Stimulated activated CD4-positive, alpha-beta T cell treated with anti-CD3 and anti-CD28 coated beads, Interleukin-12 subunit alpha, Interleukin-12 subunit beta, amount 100 ng/mL, for 48 hours (primary cell): ENCODE results near the gene NLRP3.
A peak's percentile ranks its signal among the peaks of the same experiment; 100 is the strongest.
"Not testable (repeated sequence)": the region's sequence is repeated elsewhere in the genome, so short reads cannot be mapped to it uniquely, and the experiment has no call there.

Source experiments
- DNase-seq, 3 donors: peaks; one replicate each; pipeline ENCODE4 v3.0.0-alpha.2; 2020; ENCODE audit warnings: low read depth in 2 of 3, low spot score in 1 of 3

Gene NLRP3

DNA sequence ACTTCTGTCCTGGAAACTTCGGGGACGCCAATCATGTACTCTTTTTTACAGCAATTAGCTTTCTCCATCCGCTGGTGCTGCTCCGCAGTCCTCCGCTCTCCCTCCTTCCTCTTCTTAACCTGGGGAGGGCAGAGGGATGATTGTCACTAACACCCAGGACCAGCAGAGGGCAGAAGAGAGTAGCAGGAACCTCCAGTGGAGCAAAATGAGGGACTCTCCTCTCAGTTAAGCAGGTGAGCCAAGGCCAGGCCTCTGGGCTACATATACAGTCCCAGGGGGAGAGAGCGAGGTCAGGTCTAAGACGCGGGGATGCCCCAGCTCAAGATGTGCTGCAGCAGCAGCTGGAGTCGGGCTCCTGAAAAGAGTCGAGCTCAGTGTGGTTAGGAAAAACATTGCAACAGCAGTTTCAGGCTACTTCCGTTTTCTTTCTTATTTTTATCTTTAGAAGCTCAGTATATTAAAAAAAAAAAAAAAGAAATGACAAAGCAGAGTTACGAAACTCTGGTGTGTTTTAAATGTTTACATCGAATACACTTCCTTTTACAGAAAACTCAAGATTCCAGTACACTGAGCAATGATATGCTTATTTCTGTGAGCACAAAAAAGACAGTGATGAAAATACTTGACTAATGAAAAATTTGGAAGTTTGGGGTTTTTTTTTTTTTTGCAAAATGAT is 25.7 kb upstream of the NLRP3 start:
- DNase-seq: peak; percentile 74 to 89 (median 82)

DNA sequence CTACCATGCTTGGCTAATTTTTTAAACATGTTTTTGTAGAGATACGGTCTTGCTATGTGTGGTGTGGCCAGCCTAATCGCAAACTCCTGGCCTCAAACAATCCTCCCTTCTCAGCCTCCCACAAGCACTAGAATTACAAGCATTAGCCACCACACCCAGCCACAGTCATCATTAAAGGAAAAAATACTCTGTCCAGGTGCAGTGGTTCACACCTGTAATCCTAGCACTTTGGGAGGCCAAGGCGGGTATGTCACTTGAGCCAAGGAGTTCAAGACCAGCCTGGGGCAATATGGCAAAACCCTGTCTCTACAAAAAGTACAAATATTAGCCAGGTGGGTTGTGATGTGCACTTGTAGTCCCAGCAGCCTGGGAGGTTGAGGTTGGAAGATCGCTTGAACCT is 25.0 kb upstream of the NLRP3 start:
- DNase-seq: no peak

- no peak for DNase-seq
Observed at GRCh38 chr1:247392088-247392487, 23.9 kb upstream of the NLRP3 start.

DNA sequence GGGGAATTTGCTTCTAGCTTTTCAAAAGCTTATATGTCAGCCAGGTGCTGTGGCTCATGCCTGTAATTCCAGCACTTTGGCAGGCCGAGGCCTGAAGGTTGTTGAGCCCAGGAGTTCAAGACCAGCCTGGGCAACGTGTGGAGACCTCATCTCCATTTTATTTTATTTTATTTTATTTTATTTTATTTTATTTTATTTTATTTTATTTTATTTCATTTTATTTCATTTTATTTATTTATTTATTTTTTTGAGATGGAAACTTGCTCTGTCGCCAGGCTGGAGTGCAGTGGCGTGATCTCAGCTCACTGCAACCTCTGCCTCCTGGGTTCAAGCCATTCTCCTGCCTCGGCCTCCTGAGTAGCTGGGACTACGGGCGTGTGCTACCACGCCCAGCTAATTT is 20.9 kb upstream of the NLRP3 start:
- DNase-seq: not testable (repeated sequence)

DNA sequence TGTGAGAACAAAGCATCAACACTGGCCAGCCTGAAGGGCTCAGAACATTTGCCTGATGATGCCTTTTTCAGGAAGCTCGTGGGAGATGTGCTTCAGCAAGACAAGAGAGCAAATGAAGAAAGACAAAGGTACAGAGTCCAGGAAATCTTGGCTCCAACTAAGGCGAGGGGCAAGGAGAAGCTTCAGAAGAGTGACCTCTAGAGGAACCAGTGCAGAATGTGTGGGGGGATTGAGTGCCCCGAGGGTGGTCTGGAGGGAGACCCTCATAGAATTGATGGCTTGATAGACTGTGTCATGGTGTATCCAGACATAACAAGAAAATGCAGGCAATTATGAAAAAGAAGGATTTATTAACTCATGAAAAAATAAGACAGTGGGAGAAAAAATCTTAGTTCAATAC is 15.3 kb upstream of the NLRP3 start:
- DNase-seq: no peak

GRCh38 chr1:247401310-247402119 is 14.5 kb upstream of the NLRP3 start:
- DNase-seq: no peak

DNA sequence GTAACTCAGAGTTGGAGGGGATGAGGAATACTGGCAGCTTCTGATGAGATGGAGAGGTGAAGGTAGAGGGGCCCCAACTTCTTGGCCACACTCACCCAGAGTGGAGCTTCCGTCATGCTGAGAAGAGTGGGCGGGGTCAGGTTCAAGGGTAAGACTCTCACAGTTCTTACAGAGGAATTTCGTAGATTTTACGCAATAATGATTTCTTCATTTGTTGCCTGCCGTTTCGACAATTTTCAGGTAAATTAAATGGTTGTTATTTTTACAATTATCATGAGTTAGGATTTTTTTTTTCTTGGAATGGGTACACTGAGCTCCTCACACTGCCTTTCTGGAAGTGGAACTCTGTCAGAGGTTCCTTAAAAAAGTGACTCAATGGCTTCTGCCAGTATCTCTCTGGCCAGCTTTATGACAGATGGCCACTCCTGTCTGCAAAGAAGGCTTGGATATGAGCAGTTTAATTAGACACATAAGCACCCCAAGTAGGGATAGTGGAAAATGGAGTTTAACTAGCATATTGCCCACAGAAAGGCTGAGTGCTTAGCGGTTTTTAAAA is 13.8 kb upstream of the NLRP3 start:
- DNase-seq: no peak

DNA sequence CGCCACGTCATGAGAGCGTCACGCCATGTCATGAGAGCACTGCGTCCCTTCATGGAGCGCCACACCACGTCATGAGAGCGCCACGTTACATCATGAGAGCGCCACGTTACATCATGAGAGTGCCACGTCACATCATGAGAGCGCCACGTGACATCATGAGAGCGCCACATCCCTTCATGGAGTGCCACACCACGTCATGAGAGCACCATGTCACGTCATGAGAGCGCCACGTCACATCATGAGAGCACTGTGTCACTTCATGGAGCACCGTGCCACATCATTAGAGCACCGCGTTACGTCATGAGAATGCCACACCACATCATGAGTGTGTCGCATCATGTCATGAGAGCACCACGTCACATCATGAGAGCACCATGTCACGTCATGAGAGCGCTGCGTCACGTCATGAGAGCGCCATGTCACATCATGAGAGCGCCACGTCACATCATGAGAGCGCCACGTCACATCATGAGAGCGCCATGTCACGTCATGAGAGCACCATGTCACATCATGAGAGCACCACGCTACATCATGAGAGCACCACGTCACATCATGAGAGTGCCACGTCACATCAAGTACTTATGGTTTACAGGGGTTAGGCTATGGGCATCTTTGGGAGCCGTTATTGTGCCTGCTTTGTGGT is 9.8 kb upstream of the NLRP3 start:
- DNase-seq: no peak

- peak; percentile 43 to 62 (median 58) for DNase-seq
Observed at GRCh38 chr1:247407180-247407616, 8.8 kb upstream of the NLRP3 start.

DNA sequence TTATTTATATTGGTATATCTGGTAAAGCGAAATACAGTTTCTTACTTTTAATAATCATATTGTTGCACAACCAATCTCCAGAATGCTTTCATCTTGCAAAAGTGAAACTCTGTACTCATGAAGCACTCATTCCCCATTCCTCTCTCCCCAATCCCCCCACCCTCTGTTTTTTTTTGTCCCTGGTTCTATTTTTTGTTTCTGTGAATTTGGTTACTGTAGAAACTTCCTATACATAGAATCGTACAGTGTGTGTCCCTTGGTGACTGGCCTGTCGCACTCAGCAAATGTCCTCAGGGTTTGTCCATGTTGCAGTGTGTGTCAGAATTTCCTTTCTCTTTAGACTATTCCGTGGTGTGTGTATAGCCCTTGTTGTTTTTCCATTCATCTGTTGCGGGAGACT is 7.9 kb upstream of the NLRP3 start:
- no peak for DNase-seq

GRCh38 chr1:247409869-247410544 is 6.0 kb upstream of the NLRP3 start:
- peak in 1 of 3 donors; percentile 28 for DNase-seq

DNA sequence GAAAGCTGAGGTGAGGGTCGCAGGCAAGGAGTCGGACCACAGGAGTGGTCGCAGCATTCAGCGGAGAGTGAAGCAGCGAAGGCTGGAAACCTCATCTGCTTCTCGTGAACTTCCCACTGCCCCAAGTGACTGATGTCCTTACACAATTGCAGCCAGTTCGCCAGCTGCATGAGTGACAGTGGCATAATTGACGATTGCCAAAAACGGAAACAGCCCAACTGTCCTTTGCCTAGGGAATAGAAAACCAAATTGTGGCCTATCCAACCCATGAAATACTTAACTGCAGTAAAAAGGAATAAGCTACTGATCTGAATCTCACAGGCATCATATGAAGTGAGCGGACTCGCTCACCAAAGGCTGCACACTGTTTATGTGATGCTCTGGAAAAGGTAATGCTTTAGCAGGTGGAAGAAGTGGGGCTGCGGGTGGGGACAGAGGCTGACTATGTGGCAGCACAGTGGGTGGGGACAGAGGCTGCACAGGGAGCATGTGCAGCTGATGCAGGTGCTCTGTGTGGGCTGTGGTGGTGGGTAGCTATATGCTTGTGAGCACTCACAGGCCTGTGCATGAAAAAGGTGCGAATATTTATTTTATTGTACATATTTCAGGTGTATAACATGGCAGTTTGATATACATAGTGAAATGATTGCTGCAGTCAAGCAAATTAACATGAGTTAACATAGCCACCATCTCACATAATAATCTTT is 4.2 kb upstream of the NLRP3 start:
- DNase-seq: no peak

GRCh38 chr1:247417831-247418230 is 1.9 kb downstream of the NLRP3 start:
- DNase-seq: no peak

DNA sequence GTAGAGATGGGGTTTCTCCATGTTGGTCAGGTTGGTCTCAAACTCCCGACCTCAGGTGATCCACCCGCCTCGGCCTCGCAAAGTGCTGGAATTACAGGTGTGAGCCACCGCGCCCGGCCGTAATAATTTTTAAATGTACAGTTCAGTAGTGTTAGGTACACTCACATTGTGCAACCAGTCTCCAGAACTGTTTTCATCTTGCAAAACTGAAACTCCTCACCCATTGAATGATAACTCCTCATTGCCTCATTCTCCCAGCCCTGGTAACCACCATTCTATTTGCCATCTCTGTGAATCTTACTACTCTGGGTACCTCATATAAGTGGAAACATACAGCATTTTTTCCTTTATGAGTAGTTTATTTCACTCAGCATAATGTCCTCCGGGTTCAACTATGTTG is 3.4 kb downstream of the NLRP3 start:
- no peak for DNase-seq

GRCh38 chr1:247421074-247421473 is 5.1 kb downstream of the NLRP3 start:
- peak in 1 of 3 donors; percentile 24 for DNase-seq

DNA sequence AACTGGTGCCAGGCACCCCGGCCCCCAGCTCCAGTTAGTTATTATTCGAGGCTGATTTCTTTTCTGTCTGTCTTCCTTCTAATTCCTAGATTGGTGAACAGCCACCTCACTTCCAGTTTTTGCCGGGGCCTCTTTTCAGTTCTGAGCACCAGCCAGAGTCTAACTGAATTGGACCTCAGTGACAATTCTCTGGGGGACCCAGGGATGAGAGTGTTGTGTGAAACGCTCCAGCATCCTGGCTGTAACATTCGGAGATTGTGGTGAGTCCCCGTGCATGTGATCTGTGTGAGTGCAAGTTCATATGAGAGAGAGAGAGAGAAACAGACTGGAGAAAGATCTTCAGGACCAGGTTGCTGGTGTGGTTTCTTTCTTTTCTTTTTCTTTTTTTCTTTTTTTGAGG is 13.5 kb downstream of the NLRP3 start:
- no peak for DNase-seq

GRCh38 chr1:247430434-247430833 is 14.5 kb downstream of the NLRP3 start:
- no peak for DNase-seq

- DNase-seq: no peak
Observed at GRCh38 chr1:247431643-247432042, 15.7 kb downstream of the NLRP3 start.

- no peak for DNase-seq
Observed at GRCh38 chr1:247434005-247434404, 18.0 kb downstream of the NLRP3 start.

- DNase-seq: no peak
Observed at GRCh38 chr1:247435030-247435758, 19.2 kb downstream of the NLRP3 start.
